HCT116 (cell line): ENCODE measurements around the gene CAV1. TPM values are rescaled to one million over a fixed set of nuclear protein-coding genes. Genes with fewer than 3 reads are reported as not detected.

Experiments used
- ATAC-seq: fragments of 200-7000 bp; cut with Tn5 transposase; 2 replicates; pipeline ENCODE4 v1.9.1; 2020; ENCODE audit warnings: mild to moderate bottlenecking, moderate library complexity
- BruUV-seq: library from RNA; stranded (reverse); fragments of 400-500 nt; replicated peaks from 2 replicates; lab custom pipeline; 2021; lab: Mats Ljungman, UMichigan
- CTCF ChIA-PET: fragments of 300-600 bp; sonication (Branson Sonifier 250); formaldehyde crosslinking; loops from one replicate; lab custom pipeline; 2021; ENCODE audit warnings: antibody characterized with exemption; lab: Charles Lee
- POLR2A ChIA-PET: fragments of 300-600, 350-600 bp; sonication (Branson Sonifier 250); formaldehyde crosslinking; loops from one replicate; lab custom pipeline; 2021; ENCODE audit warnings: antibody characterized with exemption; lab: Charles Lee
- RAD21 ChIA-PET, 2 experiments: fragments of 300-600 bp; sonication (Branson Sonifier 250); formaldehyde crosslinking; loops; one replicate each; lab custom pipeline; 2023; ENCODE audit warnings: low total read pairs in 2 of 2; ENCODE audit not compliant: uncharacterized antibody in 2 of 2, unreplicated experiment in 2 of 2, low non-redundant PET in 1 of 2; lab: Charles Lee
- DNase-seq: peaks from one replicate; pipeline ENCODE4 v3.0.0-alpha.2; 2010; ENCODE audit warnings: low read depth, low spot score
- H2AFZ ChIP-seq: fragments of 200-600 bp; shearing (Covaris generic), sonication (generic); 2 replicates; pipeline ENCODE4 v1.6.1; 2017; ENCODE audit warnings: low read depth, mixed run types, mixed read lengths, antibody characterized with exemption, low read length; ENCODE audit not compliant: poor library complexity, severe bottlenecking
- H3K27ac ChIP-seq: 2 replicates; pipeline ENCODE4 v1.5.1; 2012; ENCODE audit warnings: low read depth, low read length
- H3K27me3 ChIP-seq: fragments of 200-600 bp; sonication (generic); 2 replicates; pipeline ENCODE4 v1.6.1; 2016; ENCODE audit warnings: mixed run types, low read length, mixed read lengths; ENCODE audit not compliant: insufficient read depth
- H3K36me3 ChIP-seq, 2 experiments: fragments of 200-500 bp in 1 of 2; fragments of 200-600 bp in 1 of 2; sonication (Bioruptor generic) in 1 of 2; sonication (generic) in 1 of 2; 2 replicates each; pipeline versions ENCODE4 v1.5.1 to v1.6.1; 2014 to 2016; ENCODE audit warnings: low read length in 2 of 2, inconsistent platforms in 1 of 2, mixed read lengths in 1 of 2, mixed run types in 1 of 2; ENCODE audit not compliant: insufficient read depth in 2 of 2, control insufficient read depth in 1 of 2
- H3K4me1 ChIP-seq, 2 experiments: fragments of 200-600 bp in 1 of 2; sonication (generic) in 1 of 2; 2 replicates each; pipeline versions ENCODE4 v1.5.1 to v1.6.1; 2012 to 2017; ENCODE audit warnings: low read length in 2 of 2, inconsistent platforms in 1 of 2, mild to moderate bottlenecking in 1 of 2, mixed read lengths in 1 of 2, mixed run types in 1 of 2, moderate library complexity in 1 of 2; ENCODE audit not compliant: insufficient read depth in 2 of 2, control insufficient read depth in 1 of 2
- H3K4me2 ChIP-seq: fragments of 200-600 bp; sonication (generic); 2 replicates; pipeline ENCODE4 v1.6.1; 2017; ENCODE audit warnings: mixed run types, low read length, mixed read lengths
- H3K4me3 ChIP-seq, 2 experiments: fragments of 200-600 bp in 1 of 2; sonication (generic) in 1 of 2; replicated peaks in 1 of 2; 2 replicates each; pipeline ENCODE4 v1.5.1; 2011 to 2016; ENCODE audit warnings: low read length in 2 of 2, control low read depth in 1 of 2, low read depth in 1 of 2, mild to moderate bottlenecking in 1 of 2, mixed read lengths in 1 of 2, mixed run types in 1 of 2
- H3K79me2 ChIP-seq: fragments of 200-600 bp; sonication (generic); 2 replicates; pipeline ENCODE4 v1.6.1; 2017; ENCODE audit warnings: mild to moderate bottlenecking, mixed run types, low read length, moderate library complexity, mixed read lengths; ENCODE audit not compliant: insufficient read depth
- H3K9ac ChIP-seq: fragments of 200-600 bp; sonication (generic); 2 replicates; pipeline ENCODE4 v1.6.1; 2016; ENCODE audit warnings: low read length, mixed read lengths
- H3K9me2 ChIP-seq: fragments of 200-600 bp; sonication (generic), shearing (Covaris generic); 2 replicates; pipeline ENCODE4 v1.6.1; 2017; ENCODE audit warnings: mixed run types, mild to moderate bottlenecking, moderate library complexity; ENCODE audit not compliant: insufficient read depth
- H3K9me3 ChIP-seq, 2 experiments: fragments of 200-500 bp in 1 of 2; fragments of 200-600 bp in 1 of 2; sonication (Bioruptor generic) in 1 of 2; sonication (generic) in 1 of 2; 2 replicates each; pipeline ENCODE4 v1.6.1; 2014 to 2017; ENCODE audit warnings: low read length in 2 of 2, mixed read lengths in 2 of 2, inconsistent platforms in 1 of 2, low read depth in 1 of 2, mild to moderate bottlenecking in 1 of 2, mixed run types in 1 of 2, moderate library complexity in 1 of 2; ENCODE audit not compliant: control insufficient read depth in 1 of 2, insufficient read depth in 1 of 2
- H4K20me1 ChIP-seq: fragments of 200-600 bp; sonication (generic), shearing (Covaris generic); 2 replicates; pipeline ENCODE4 v1.6.1; 2017; ENCODE audit warnings: mixed run types, mild to moderate bottlenecking, moderate library complexity; ENCODE audit not compliant: insufficient read depth
- CBX3 ChIP-seq: IDR thresholded peaks from 2 replicates; pipeline ENCODE4 v1.6.1; 2012; ENCODE audit warnings: low read depth
- CEBPB ChIP-seq: IDR thresholded peaks from 2 replicates; pipeline ENCODE4 v1.6.1; 2012; ENCODE audit warnings: low read depth
- EZH2 ChIP-seq: fragments of 200-600 bp; sonication (generic); IDR thresholded peaks from 2 replicates; pipeline ENCODE4 v1.6.1; 2017; ENCODE audit warnings: antibody characterized with exemption, mixed run types
- EZH2phosphoT487 ChIP-seq: fragments of 200-600 bp; IDR thresholded peaks from 2 replicates; pipeline ENCODE4 v1.6.1; 2018; ENCODE audit warnings: antibody characterized with exemption, borderline replicate concordance
- SIN3A ChIP-seq: IDR thresholded peaks from 2 replicates; pipeline ENCODE4 v1.6.1; 2012; ENCODE audit warnings: low read depth
- ZFX ChIP-seq: fragments of 450-650 bp; IDR thresholded peaks from 2 replicates; pipeline ENCODE4 v1.6.1; 2017
- intact Hi-C: fragments of 100-400 bp; cut with micrococcal nuclease; formaldehyde crosslinking; loops from 2 replicates; pipeline ENCODE4 v1.10.0; 2022
- total RNA-seq: library from RNA; stranded (reverse); gene quantifications from one replicate; pipeline ENCODE4 v1.2.1, GENCODE V29; 2021; ENCODE audit not compliant: unreplicated experiment

The CAV1 gene
- total RNA-seq, 1 experiment from 2014 or later = 298 TPM

DNA sequence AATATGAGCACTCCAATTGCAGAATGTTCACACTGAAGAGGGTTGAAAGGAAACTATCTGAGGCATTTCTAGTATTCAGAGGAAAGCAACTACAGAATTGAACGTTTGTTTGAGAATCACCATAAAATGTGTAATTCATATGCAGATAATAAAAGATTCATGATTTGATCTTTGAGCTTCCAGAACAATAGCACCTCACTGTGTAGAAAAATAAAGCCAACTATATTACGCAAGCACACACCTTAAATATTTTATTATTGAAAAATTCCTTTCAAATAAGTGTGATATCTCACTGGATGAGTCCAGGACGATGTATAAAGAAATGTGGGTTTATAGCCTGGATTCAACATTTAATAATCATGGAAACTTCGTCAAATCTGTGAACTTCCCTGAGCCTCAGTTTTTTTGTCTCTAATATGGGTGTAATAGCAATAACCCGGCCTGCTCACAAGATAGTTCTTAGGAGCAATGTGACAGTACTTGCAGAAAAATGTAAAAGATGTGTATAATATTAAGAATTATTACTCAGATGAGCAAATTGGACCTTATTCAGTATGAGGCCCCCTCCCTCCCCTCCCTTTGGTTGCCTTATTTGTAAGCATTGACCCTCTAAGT lies 36.8 kb upstream of the CAV1 start:
- no peak overlapping the region for H2AFZ ChIP-seq
- ChIA-PET RAD21 (no interaction called here), CTCF (no interaction called here), POLR2A (no interaction called here)
- no peak overlapping the region for H3K4me2 ChIP-seq
- H3K9me3 ChIP-seq = no peaks in the 10 kb centered on the region
- no peaks in the 10 kb centered on the region for H3K36me3 ChIP-seq
- no peaks in the 10 kb centered on the region for H4K20me1 ChIP-seq
- intact Hi-C loops = no loop called here
- no peak overlapping the region for H3K4me3 ChIP-seq
- peaks cover 3 to 16% of the 10 kb centered on the region in 2 experiments; a peak in 3 of 4 replicates for H3K4me1 ChIP-seq
- BruUV-seq = no TSS peak
- no peak for ATAC-seq
- H3K27ac ChIP-seq = no peak overlapping the region
- no peaks in the 10 kb centered on the region for H3K27me3 ChIP-seq
- no peak for TF ChIP-seq EZH2phosphoT487
- no peak for TF ChIP-seq ZFX
- TF ChIP-seq EZH2 = no peak
- TF ChIP-seq CEBPB = peak; percentile 32; the same call in 1 of the 2 replicates
- TF ChIP-seq, all 23 proteins: peak for 1
- DNase-seq = no peak
- Histone ChIP-seq H3K79me2 (no peaks in the 10 kb centered on the region; the same call in 1 of the 2 replicates), H3K9me2 (no peaks in the 10 kb centered on the region), H3K9ac (no peak overlapping the region)

DNA sequence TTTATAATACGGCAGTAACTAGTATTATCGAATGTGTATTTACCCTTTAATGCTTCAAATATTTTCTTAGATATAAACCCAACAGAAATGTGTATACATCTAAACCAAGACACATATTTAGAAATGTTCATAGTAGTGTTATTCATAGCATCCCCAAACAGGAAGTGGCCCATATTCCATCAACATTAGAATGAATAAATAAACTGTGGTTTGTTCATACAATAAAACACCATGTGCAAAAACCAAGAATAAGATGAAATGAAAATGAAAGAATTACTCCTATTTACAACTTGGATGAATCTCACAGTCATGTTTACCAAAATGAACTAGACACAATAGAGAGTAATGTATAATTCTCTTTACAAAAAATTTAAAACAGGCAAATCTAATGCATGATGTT lies 34.5 kb upstream of the CAV1 start:
- TF ChIP-seq EZH2 (no peak), CBX3 (no peak), SIN3A (no peak)
- BruUV-seq = no TSS peak
- intact Hi-C loops = no loop called here
- Histone ChIP-seq H3K36me3 (no peaks in the 10 kb centered on the region), H3K9me3 (no peaks in the 10 kb centered on the region), H2AFZ (no peak overlapping the region), H3K4me2 (no peak overlapping the region), H3K9me2 (no peaks in the 10 kb centered on the region), H3K79me2 (no peaks in the 10 kb centered on the region; the same call in 1 of the 2 replicates), H3K4me3 (no peak overlapping the region), H3K9ac (no peak overlapping the region), H3K27me3 (no peaks in the 10 kb centered on the region), H3K4me1 (peaks cover 4 to 26% of the 10 kb centered on the region in 2 experiments; a peak in 3 of 4 replicates), H4K20me1 (no peaks in the 10 kb centered on the region), H3K27ac (no peak overlapping the region)
- ChIA-PET POLR2A (no interaction called here), CTCF (no interaction called here), RAD21 (no interaction called here)
- DNase-seq (no peak), ATAC-seq (no peak)
